ENCODE data around the gene PPP2R5E. TPM values are rescaled to one million over a fixed set of nuclear protein-coding genes. Genes with fewer than 3 reads are reported as not detected.

Gene PPP2R5E
- total RNA-seq, 1 donor from 2014 or later, result 67.7 TPM

DNA sequence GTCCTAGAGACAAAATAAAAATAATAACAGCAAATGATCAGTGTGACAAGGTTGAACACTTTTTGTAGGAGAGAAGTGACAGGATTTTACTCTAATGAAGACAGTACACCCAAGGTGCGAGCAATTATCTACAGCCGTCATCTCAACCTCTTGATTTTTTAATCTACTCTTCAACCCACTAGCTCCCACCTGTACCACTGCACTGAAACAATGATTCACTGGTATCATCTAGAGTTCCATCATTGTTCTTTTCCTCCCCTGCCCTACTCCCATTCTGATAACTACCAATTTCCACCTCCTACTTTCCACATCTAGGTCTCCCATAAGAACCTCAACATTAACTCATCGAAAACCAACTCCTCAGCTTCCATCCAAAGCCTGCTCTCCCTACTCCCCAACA lies 99.8 kb downstream of the PPP2R5E start:
- TF ChIP-seq, protein P1, sequence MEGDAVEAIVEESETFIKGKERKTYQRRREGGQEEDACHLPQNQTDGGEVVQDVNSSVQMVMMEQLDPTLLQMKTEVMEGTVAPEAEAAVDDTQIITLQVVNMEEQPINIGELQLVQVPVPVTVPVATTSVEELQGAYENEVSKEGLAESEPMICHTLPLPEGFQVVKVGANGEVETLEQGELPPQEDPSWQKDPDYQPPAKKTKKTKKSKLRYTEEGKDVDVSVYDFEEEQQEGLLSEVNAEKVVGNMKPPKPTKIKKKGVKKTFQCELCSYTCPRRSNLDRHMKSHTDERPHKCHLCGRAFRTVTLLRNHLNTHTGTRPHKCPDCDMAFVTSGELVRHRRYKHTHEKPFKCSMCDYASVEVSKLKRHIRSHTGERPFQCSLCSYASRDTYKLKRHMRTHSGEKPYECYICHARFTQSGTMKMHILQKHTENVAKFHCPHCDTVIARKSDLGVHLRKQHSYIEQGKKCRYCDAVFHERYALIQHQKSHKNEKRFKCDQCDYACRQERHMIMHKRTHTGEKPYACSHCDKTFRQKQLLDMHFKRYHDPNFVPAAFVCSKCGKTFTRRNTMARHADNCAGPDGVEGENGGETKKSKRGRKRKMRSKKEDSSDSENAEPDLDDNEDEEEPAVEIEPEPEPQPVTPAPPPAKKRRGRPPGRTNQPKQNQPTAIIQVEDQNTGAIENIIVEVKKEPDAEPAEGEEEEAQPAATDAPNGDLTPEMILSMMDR (IDR thresholded peaks at IDR 0.05; ENCODE audit: partially characterized antibody, unreplicated experiment), result no peak
- H3K9me3 Mint-ChIP-seq (ENCODE audit: unreplicated experiment), result peaks cover 9% of the 10 kb centered on the region
- no peaks in the 10 kb centered on the region for H3K27me3 Mint-ChIP-seq (ENCODE audit: unreplicated experiment)
- no peak overlapping the region for H3K4me3 Mint-ChIP-seq (ENCODE audit: unreplicated experiment)
- DNase-seq, result no peak
- no peak overlapping the region for H3K27ac Mint-ChIP-seq (ENCODE audit: unreplicated experiment)
- H3K4me1 Mint-ChIP-seq (ENCODE audit: low read depth, unreplicated experiment), result peaks cover 6% of the 10 kb centered on the region
- no peaks in the 10 kb centered on the region for H3K36me3 Mint-ChIP-seq (ENCODE audit: unreplicated experiment)

DNA sequence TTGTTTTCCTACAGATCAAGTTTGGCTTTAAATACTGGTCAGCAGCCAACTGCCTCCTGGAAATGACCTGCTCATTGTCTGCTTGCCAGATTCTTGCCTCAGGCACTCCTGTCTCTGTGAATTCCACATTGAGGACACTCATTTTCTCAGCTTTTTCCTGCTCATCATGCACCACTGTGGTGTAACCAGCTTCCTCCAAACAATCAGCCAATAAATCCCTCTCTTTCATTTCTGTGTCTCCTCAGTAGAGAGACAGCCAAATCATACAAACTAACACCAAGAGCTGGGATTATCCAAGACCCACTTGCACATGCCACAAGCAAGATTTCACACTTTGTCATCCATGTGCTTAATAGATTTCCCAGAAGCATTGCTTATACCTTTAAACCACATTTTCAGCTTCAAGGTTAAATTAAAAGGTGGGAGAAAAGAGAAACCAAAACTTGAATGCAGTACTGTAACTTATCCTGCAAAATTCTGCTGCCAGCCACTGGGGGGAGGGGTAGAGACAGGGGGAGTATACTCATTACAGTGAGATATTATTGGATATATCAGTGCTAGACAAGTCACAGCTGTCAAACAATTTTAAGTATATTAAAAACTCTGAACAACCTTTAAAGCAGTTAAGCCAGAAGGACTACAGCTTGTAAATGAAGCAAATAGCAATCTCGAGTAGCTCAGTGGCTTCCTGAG lies 105.0 kb downstream of the PPP2R5E start:
- H3K36me3 Mint-ChIP-seq (ENCODE audit: unreplicated experiment), result no peaks in the 10 kb centered on the region
- peaks cover 20% of the 10 kb centered on the region for H3K4me1 Mint-ChIP-seq (ENCODE audit: low read depth, unreplicated experiment)
- no peak overlapping the region for H3K4me3 Mint-ChIP-seq (ENCODE audit: unreplicated experiment)
- TF ChIP-seq, protein P1 (IDR thresholded peaks at IDR 0.05; ENCODE audit: partially characterized antibody, unreplicated experiment), result no peak
- H3K27ac Mint-ChIP-seq (ENCODE audit: unreplicated experiment), result no peak overlapping the region
- peaks cover 1% of the 10 kb centered on the region for H3K27me3 Mint-ChIP-seq (ENCODE audit: unreplicated experiment)
- peaks cover 3% of the 10 kb centered on the region for H3K9me3 Mint-ChIP-seq (ENCODE audit: unreplicated experiment)
- no peak for DNase-seq

DNA sequence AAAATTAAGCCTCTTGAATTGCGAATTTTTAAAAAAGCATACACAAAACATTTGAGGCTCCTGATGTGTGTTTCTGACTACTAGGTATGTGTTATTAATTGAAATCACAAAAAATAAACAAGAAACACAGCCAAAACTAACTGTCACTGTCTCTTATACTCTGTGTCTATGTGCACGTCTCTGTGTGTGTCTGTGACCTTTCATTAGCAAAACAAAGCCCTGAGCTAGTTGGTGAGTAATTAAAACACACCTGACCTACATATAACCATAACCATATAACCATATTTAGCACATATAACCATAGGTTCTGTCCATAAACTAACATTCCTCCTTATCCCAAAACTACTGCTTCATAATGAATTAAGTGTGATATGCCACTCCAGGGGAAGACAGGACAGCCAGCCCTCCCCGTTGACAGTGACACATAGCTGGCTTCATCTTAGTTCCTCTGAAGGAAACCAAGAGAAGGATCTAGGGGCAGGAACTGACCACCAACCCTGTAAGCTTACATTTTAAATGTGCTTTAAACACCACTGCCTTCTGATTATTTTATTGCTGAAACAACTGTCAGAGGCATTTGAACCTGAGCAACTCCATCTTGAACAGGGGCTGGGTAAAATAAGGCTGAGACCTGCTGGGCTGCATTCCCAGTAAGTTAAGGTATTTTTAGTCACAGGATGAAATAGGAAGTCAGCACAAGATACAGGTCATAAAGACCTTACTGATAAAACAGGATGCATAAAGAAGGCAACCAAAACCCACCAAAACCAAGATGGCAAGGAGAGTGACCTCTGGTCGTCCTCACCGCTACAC lies 106.7 kb downstream of the PPP2R5E start:
- Mint-ChIP-seq H3K4me1 (ENCODE audit: low read depth, unreplicated experiment) (peaks cover 26% of the 10 kb centered on the region), H3K27ac (ENCODE audit: unreplicated experiment) (no peak overlapping the region), H3K36me3 (ENCODE audit: unreplicated experiment) (no peaks in the 10 kb centered on the region), H3K4me3 (ENCODE audit: unreplicated experiment) (no peak overlapping the region), H3K27me3 (ENCODE audit: unreplicated experiment) (peaks cover 1% of the 10 kb centered on the region), H3K9me3 (ENCODE audit: unreplicated experiment) (peaks cover 3% of the 10 kb centered on the region)
- DNase-seq, result no peak
- TF ChIP-seq, protein P1 (IDR thresholded peaks at IDR 0.05; ENCODE audit: partially characterized antibody, unreplicated experiment), result no peak

DNA sequence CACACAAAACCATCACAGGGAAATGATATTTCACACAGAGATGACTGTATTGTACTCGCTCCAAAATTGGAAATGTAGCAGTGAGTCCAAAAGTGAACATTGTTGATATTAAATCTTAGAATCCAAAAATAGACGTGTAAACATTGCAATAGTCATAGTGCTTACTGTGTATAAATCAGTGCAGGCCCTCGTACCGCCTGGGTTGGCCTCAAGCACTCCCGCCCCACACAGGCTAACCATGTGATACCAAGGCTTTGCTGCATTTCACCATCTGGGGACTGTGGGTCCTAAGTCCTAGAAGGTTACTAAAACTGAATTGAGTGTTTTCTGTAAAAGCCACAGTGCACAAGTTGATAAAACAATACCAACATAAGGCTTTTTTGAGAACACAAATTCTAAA lies 107.3 kb downstream of the PPP2R5E start:
- TF ChIP-seq, protein P1 (IDR thresholded peaks at IDR 0.05; ENCODE audit: partially characterized antibody, unreplicated experiment), result no peak
- Mint-ChIP-seq H3K4me3 (ENCODE audit: unreplicated experiment) (no peak overlapping the region), H3K36me3 (ENCODE audit: unreplicated experiment) (no peaks in the 10 kb centered on the region), H3K4me1 (ENCODE audit: low read depth, unreplicated experiment) (peaks cover 26% of the 10 kb centered on the region), H3K27me3 (ENCODE audit: unreplicated experiment) (peaks cover 1% of the 10 kb centered on the region), H3K27ac (ENCODE audit: unreplicated experiment) (no peak overlapping the region), H3K9me3 (ENCODE audit: unreplicated experiment) (peaks cover 3% of the 10 kb centered on the region)
- DNase-seq, result no peak

DNA sequence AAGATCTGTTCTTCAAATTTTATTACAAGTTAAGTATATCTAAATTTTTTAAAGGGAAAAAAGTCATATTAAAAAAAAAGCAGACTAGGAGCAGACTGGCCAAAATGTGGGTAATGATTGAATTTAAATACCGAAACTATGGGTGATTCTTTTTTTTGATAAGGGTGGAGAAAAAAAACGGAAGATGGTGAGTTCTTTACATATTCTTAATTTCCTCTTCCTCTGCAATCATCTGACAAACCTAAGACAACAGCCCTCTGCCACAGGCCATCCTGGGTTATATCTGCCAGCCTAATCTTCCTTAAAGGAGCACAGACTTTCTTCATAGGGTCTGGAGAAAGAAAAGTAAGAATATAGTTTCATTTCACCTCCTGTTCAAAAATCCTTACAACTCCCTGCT lies 108.0 kb downstream of the PPP2R5E start:
- Mint-ChIP-seq H3K27ac (ENCODE audit: unreplicated experiment) (no peak overlapping the region), H3K4me3 (ENCODE audit: unreplicated experiment) (no peak overlapping the region), H3K27me3 (ENCODE audit: unreplicated experiment) (peaks cover 1% of the 10 kb centered on the region), H3K36me3 (ENCODE audit: unreplicated experiment) (no peaks in the 10 kb centered on the region), H3K9me3 (ENCODE audit: unreplicated experiment) (peaks cover 3% of the 10 kb centered on the region), H3K4me1 (ENCODE audit: low read depth, unreplicated experiment) (peaks cover 26% of the 10 kb centered on the region)
- TF ChIP-seq, protein P1 (IDR thresholded peaks at IDR 0.05; ENCODE audit: partially characterized antibody, unreplicated experiment), result no peak
- DNase-seq, result no peak

All from glutamatergic neuron (in vitro differentiated cells).